Left ventricle myocardium inferior (tissue), 1 donor: ENCODE measurements around the gene SP6. TPM values are rescaled to one million over a fixed set of nuclear protein-coding genes. Genes with fewer than 3 reads are reported as not detected.
A peak's percentile ranks its signal among the peaks of the same experiment; 100 is the strongest.

Experiments used
- DNase-seq: peaks from one replicate; pipeline ENCODE4 v3.0.0-alpha.2; 2020
- H3K27ac ChIP-seq: fragments of 200-600 bp; replicated peaks from 2 replicates; pipeline ENCODE4 v1.8.0; 2021
- H3K27me3 ChIP-seq: fragments of 200-600 bp; 2 replicates; pipeline ENCODE4 v1.8.0; 2021; ENCODE audit warnings: low read depth
- H3K36me3 ChIP-seq: fragments of 200-600 bp; 2 replicates; pipeline ENCODE4 v1.8.0; 2021
- H3K4me1 ChIP-seq: fragments of 200-600 bp; 2 replicates; pipeline ENCODE4 v1.8.0; 2021
- H3K4me3 ChIP-seq: fragments of 200-600 bp; 2 replicates; pipeline ENCODE4 v1.8.0; 2021; ENCODE audit warnings: mild to moderate bottlenecking, moderate library complexity
- H3K9me3 ChIP-seq: fragments of 200-600 bp; replicated peaks from 2 replicates; pipeline ENCODE4 v1.8.0; 2021
- CTCF ChIP-seq: fragments of 200-600 bp; IDR thresholded peaks from 2 replicates; pipeline ENCODE4 v1.8.0; 2021; ENCODE audit warnings: antibody characterized with exemption, mild to moderate bottlenecking, borderline replicate concordance
- intact Hi-C: fragments of 100-400 bp; cut with micrococcal nuclease; formaldehyde crosslinking; loops from one replicate; pipeline ENCODE4 v1.11.0; 2022
- total RNA-seq: library from RNA; stranded (reverse); fragmentation: NEBNext Ultra II Directional; extraction: Animal tissue kit (Norgen Biotek cat#: 25700); gene quantifications from one replicate; pipeline ENCODE4 v1.2.1, GENCODE V29; 2021
- donor health status: DM: no; HTN: yes; CAD: no; lungs with severe emphysema.

Gene SP6
- total RNA-seq, 1 donor from 2014 or later = 0.16 TPM

GRCh38 chr17:47804461-47804860, 46.5 kb downstream of the SP6 start:
- Histone ChIP-seq H3K4me1 (peaks cover 10% of the 10 kb centered on the region), H3K27ac (no peak overlapping the region), H3K27me3 (no peaks in the 10 kb centered on the region), H3K36me3 (peaks cover 23% of the 10 kb centered on the region), H3K4me3 (no peak overlapping the region), H3K9me3 (no peaks in the 10 kb centered on the region)
- intact Hi-C loops = no loop called here
- no peak for DNase-seq
- no peak for TF ChIP-seq CTCF

- H3K27me3 ChIP-seq = peaks cover 2% of the 10 kb centered on the region
- intact Hi-C loops = no loop called here
- peaks cover 16% of the 10 kb centered on the region for H3K36me3 ChIP-seq
- H3K4me1 ChIP-seq = peaks cover 10% of the 10 kb centered on the region
- no peaks in the 10 kb centered on the region for H3K9me3 ChIP-seq
- no peak overlapping the region for H3K27ac ChIP-seq
- no peak for TF ChIP-seq CTCF
- DNase-seq = no peak
- H3K4me3 ChIP-seq = no peak overlapping the region
Measured at GRCh38 chr17:47803751-47804150, 47.2 kb downstream of the SP6 start.

GRCh38 chr17:47803201-47803600, 47.8 kb downstream of the SP6 start:
- TF ChIP-seq CTCF = no peak
- DNase-seq = no peak
- Histone ChIP-seq H3K27me3 (peaks cover 8% of the 10 kb centered on the region), H3K36me3 (peaks cover 11% of the 10 kb centered on the region), H3K9me3 (no peaks in the 10 kb centered on the region), H3K4me3 (no peak overlapping the region), H3K27ac (no peak overlapping the region), H3K4me1 (peaks cover 10% of the 10 kb centered on the region)
- intact Hi-C loops = no loop called here

GRCh38 chr17:47802341-47803022, 48.5 kb downstream of the SP6 start:
- no peak for DNase-seq
- Histone ChIP-seq H3K4me1 (peaks cover 10% of the 10 kb centered on the region), H3K4me3 (no peak overlapping the region), H3K27ac (no peak overlapping the region), H3K9me3 (no peaks in the 10 kb centered on the region), H3K27me3 (peaks cover 9% of the 10 kb centered on the region), H3K36me3 (peaks cover 4% of the 10 kb centered on the region)
- intact Hi-C loops = no loop called here
- peak; percentile 64 for TF ChIP-seq CTCF

GRCh38 chr17:47801906-47802305, 49.1 kb downstream of the SP6 start:
- Histone ChIP-seq H3K4me1 (peaks cover 10% of the 10 kb centered on the region), H3K36me3 (no peaks in the 10 kb centered on the region), H3K27me3 (peaks cover 13% of the 10 kb centered on the region), H3K4me3 (no peak overlapping the region), H3K9me3 (no peaks in the 10 kb centered on the region), H3K27ac (no peak overlapping the region)
- intact Hi-C loops = no loop called here
- TF ChIP-seq CTCF = no peak
- DNase-seq = no peak
